Pericardium fibroblast (primary cell): ENCODE measurements around the gene FMNL3. TPM values are rescaled to one million over a fixed set of nuclear protein-coding genes. Genes with fewer than 3 reads are reported as not detected.

Experiments used
- total RNA-seq: library from RNA; depleted of rRNA; stranded (reverse); fragments of >200 nt; gene quantifications from 2 replicates; pipeline ENCODE4 v1.2.3, GENCODE V29; 2015

Gene FMNL3
- 12.1 and 12.3 TPM in 2 replicates for total RNA-seq

GRCh38 chr12:49707128-49707811, at the start of gene FMNL3:
Gene FMNL3, minus strand, starts transcription at chr12:49707405. Its CDS starts 225 bp downstream, at chr12:49707180.

GRCh38 chr12:49740930-49741881, 34.0 kb upstream of the FMNL3 start, which contains the start of gene TMBIM6:
Gene TMBIM6, plus strand, starts transcription at chr12:49741557. Its CDS starts 10,937 bp downstream, at chr12:49752494.

GRCh38 chr12:49623142-49623904, 83.9 kb downstream of the FMNL3 start, which contains the start of gene PRPF40B:
Gene PRPF40B, plus strand, starts transcription at chr12:49623561. Its CDS starts 30 bp downstream, at chr12:49623591.

GRCh38 chr12:49605539-49605938, 101.7 kb downstream of the FMNL3 start, which contains the start of gene FAM186B:
Gene FAM186B, minus strand, starts transcription at chr12:49605639. Its CDS starts 162 bp downstream, at chr12:49605477.

Other genes starting within 250 kb of the FMNL3 start
- gene KCNH3, start 168.4 kb downstream of the FMNL3 start, total RNA-seq = not detected in 2 replicates
- 49.5 and 58.8 TPM in 2 replicates for gene MCRS1, start 139.3 kb downstream of the FMNL3 start, total RNA-seq
- 0.23 TPM in 1 of 2 replicates, not detected in the other for gene FAM186B, start 101.8 kb downstream of the FMNL3 start, total RNA-seq
- gene PRPF40B, start 83.8 kb downstream of the FMNL3 start, total RNA-seq = 7.3 and 7.6 TPM in 2 replicates
- gene TMBIM6, start 34.2 kb upstream of the FMNL3 start, total RNA-seq = 331 and 352 TPM in 2 replicates
- gene NCKAP5L, start 121.0 kb upstream of the FMNL3 start, total RNA-seq = 29.6 and 36.8 TPM in 2 replicates
- 3.6 and 3.7 TPM in 2 replicates for gene BCDIN3D, start 135.7 kb upstream of the FMNL3 start, total RNA-seq
- 4.0 and 21.1 TPM in 2 replicates for gene FAIM2, start 196.5 kb upstream of the FMNL3 start, total RNA-seq
- gene AQP2, start 243.3 kb upstream of the FMNL3 start, total RNA-seq = not detected in 2 replicates